ENCODE measurements around the gene CNOT3. TPM values are rescaled to one million over a fixed set of nuclear protein-coding genes. Genes with fewer than 3 reads are reported as not detected.
A peak's percentile ranks its signal among the peaks of the same experiment; 100 is the strongest.

Gene CNOT3
- total and polyA plus RNA-seq, 2 experiments from 2014 or later: 39.6 to 52.8 TPM

GRCh38 chr19:54172471-54173358 lies 35.2 kb downstream of the CNOT3 start, which contains the start of gene TMC4:
Gene TMC4 (minus strand): TSS chr19:54173160. CDS start chr19:54173117, 43 bp downstream.
- Histone ChIP-seq H3K4me3 (no peak within 1 kb of the TSS), H3K4me1 (ENCODE audit: low read depth) (peaks cover 3% of the 10 kb centered on the region), H3K27ac (no peak within 1 kb of the TSS), H3K27me3 (no peaks in the 10 kb centered on the region), H3K36me3 (no peaks in the 10 kb centered on the region), H3K9me3 (ENCODE audit: low read depth) (no peaks in the 10 kb centered on the region)
- no peak for TF ChIP-seq CTCF (IDR thresholded peaks at IDR 0.05; ENCODE audit: low read depth, low read length)
- DNase-seq (ENCODE audit: low read depth in 1 of 2, low spot score in 1 of 2): peak in 1 of 2 donors; percentile 62

GRCh38 chr19:54173359-54173699 lies 35.8 kb downstream of the CNOT3 start:
- Histone ChIP-seq H3K27me3 (no peaks in the 10 kb centered on the region), H3K4me3 (no peak overlapping the region), H3K4me1 (ENCODE audit: low read depth) (peaks cover 3% of the 10 kb centered on the region), H3K9me3 (ENCODE audit: low read depth) (no peaks in the 10 kb centered on the region), H3K36me3 (no peaks in the 10 kb centered on the region), H3K27ac (no peak overlapping the region)
- no peak for DNase-seq (ENCODE audit: low read depth in 1 of 2, low spot score in 1 of 2)
- TF ChIP-seq CTCF (IDR thresholded peaks at IDR 0.05; ENCODE audit: low read depth, low read length): no peak

GRCh38 chr19:54173951-54174834 lies 36.6 kb downstream of the CNOT3 start:
- H3K4me1 ChIP-seq (ENCODE audit: low read depth): peaks cover 3% of the 10 kb centered on the region
- no peak for TF ChIP-seq CTCF (IDR thresholded peaks at IDR 0.05; ENCODE audit: low read depth, low read length)
- H3K9me3 ChIP-seq (ENCODE audit: low read depth): no peaks in the 10 kb centered on the region
- no peaks in the 10 kb centered on the region for H3K27me3 ChIP-seq
- H3K27ac ChIP-seq: no peak overlapping the region
- H3K4me3 ChIP-seq: no peak overlapping the region
- DNase-seq (ENCODE audit: low read depth in 1 of 2, low spot score in 1 of 2): no peak
- no peaks in the 10 kb centered on the region for H3K36me3 ChIP-seq

GRCh38 chr19:54178581-54179261 lies 41.2 kb downstream of the CNOT3 start:
- peaks cover 4% of the 10 kb centered on the region for H3K36me3 ChIP-seq
- no peak for TF ChIP-seq CTCF (IDR thresholded peaks at IDR 0.05; ENCODE audit: low read depth, low read length)
- H3K27me3 ChIP-seq: no peaks in the 10 kb centered on the region
- DNase-seq (ENCODE audit: low read depth in 1 of 2, low spot score in 1 of 2): peak in 1 of 2 donors; percentile 53
- H3K27ac ChIP-seq: no peak overlapping the region
- no peak overlapping the region for H3K4me3 ChIP-seq
- no peaks in the 10 kb centered on the region for H3K4me1 ChIP-seq (ENCODE audit: low read depth)
- no peaks in the 10 kb centered on the region for H3K9me3 ChIP-seq (ENCODE audit: low read depth)

GRCh38 chr19:54179262-54179852 lies 41.8 kb downstream of the CNOT3 start:
- H3K9me3 ChIP-seq (ENCODE audit: low read depth): no peaks in the 10 kb centered on the region
- no peaks in the 10 kb centered on the region for H3K4me1 ChIP-seq (ENCODE audit: low read depth)
- no peak for DNase-seq (ENCODE audit: low read depth in 1 of 2, low spot score in 1 of 2)
- TF ChIP-seq CTCF (IDR thresholded peaks at IDR 0.05; ENCODE audit: low read depth, low read length): no peak
- no peak overlapping the region for H3K4me3 ChIP-seq
- peaks cover 4% of the 10 kb centered on the region for H3K36me3 ChIP-seq
- H3K27ac ChIP-seq: no peak overlapping the region
- no peaks in the 10 kb centered on the region for H3K27me3 ChIP-seq
